Measurements from ENCODE around the gene WDR5B. TPM values are rescaled to one million over a fixed set of nuclear protein-coding genes. Genes with fewer than 3 reads are reported as not detected.

Gene WDR5B
- total and polyA plus RNA-seq, 2 donors (not counting 3 experiments of a cell fraction or from before 2014, with no cell fraction given): 1.8 to 3.7 TPM

- Histone ChIP-seq H4K20me1 (replicated peaks; ENCODE audit: control insufficient read depth, extremely low read depth, insufficient read depth, low read length) (no peaks in the 10 kb centered on the region), H3K9ac (replicated peaks; ENCODE audit: extremely low read depth, insufficient read depth, low read length) (no peak overlapping the region), H3K9me3 (replicated peaks; ENCODE audit: control insufficient read depth, insufficient read depth, low read length) (no peaks in the 10 kb centered on the region), H3K9me1 (replicated peaks; ENCODE audit: control insufficient read depth, extremely low read depth, insufficient read depth, low read length) (no peaks in the 10 kb centered on the region), H3K27me3 (ENCODE audit: control insufficient read depth in 2 of 2, insufficient read depth in 2 of 2, low read length in 2 of 2) (no peaks in the 10 kb centered on the region), H3K79me2 (ENCODE audit: control insufficient read depth, insufficient read depth, low read length) (no peaks in the 10 kb centered on the region), H3K4me1 (ENCODE audit: control insufficient read depth, extremely low read depth, insufficient read depth, low read length) (peaks cover 2% of the 10 kb centered on the region), H3K27ac (ENCODE audit: insufficient read depth, low read depth, low read length) (no peak overlapping the region), H2AFZ (ENCODE audit: low read depth, low read length) (no peak overlapping the region), H3K4me3 (replicated peaks in 1 of 3; ENCODE audit: insufficient read depth in 1 of 3, low read depth in 1 of 3, low read length in 3 of 3) (no peak overlapping the region), H3K36me3 (ENCODE audit: control insufficient read depth in 2 of 2, extremely low read depth in 1 of 2, insufficient read depth in 2 of 2, low read length in 2 of 2) (peaks cover 10 to 15% of the 10 kb centered on the region in 2 experiments), H3K4me2 (ENCODE audit: insufficient read depth, low read length) (no peak overlapping the region)
- ChIA-PET CTCF (no interaction called here), POLR2A (no interaction called here)
- DNase-seq (ENCODE audit: low read depth, low spot score): no peak
- TF ChIP-seq EZH2 (IDR thresholded peaks at IDR 0.05; ENCODE audit: borderline replicate concordance, low read depth, low read length, severe bottlenecking) (no peak), POLR2AphosphoS5 (IDR thresholded peaks at IDR 0.05; ENCODE audit: insufficient read depth, low read depth, low read length) (no peak), JUN (IDR thresholded peaks at IDR 0.05; ENCODE audit: borderline replicate concordance, insufficient read depth, insufficient read length, low read depth) (no peak), MAX (IDR thresholded peaks at IDR 0.05; ENCODE audit: insufficient read depth, insufficient read length) (no peak), GATA2 (IDR thresholded peaks at IDR 0.05; ENCODE audit: insufficient read depth, insufficient read length, low read depth, low read length) (no peak), CTCF (IDR thresholded peaks at IDR 0.05; ENCODE audit: extremely low read depth in 1 of 2, insufficient read depth in 1 of 2, low read depth in 1 of 2, low read length in 2 of 2) (no peak), FOS (IDR thresholded peaks at IDR 0.05; ENCODE audit: borderline replicate concordance, insufficient read depth, low read length) (no peak), POLR2A (IDR thresholded peaks at IDR 0.05; ENCODE audit: low read depth, low read length) (no peak), MYC (IDR thresholded peaks at IDR 0.05; ENCODE audit: low read depth, low read length) (no peak)
- no peak for FAIRE-seq
- no TSS peak for BruUV-seq (replicated peaks)
- intact Hi-C loops (cut with micrococcal nuclease): no loop called here
- dilution Hi-C loops (cut with MboI; ENCODE audit: extremely low pct_ligation_motif_present, low sequenced_read_pairs): no loop called here
These were observed 6.0 kb upstream of the WDR5B start for GRCh38 chr3:122421836-122422235.

Data from endothelial cell of umbilical vein (primary cell).